Progenitor cell of endocrine pancreas (in vitro differentiated cells): ENCODE results near the gene ATP1A1. TPM values are rescaled to one million over a fixed set of nuclear protein-coding genes. Genes with fewer than 3 reads are reported as not detected.
A peak's percentile ranks its signal among the peaks of the same experiment; 100 is the strongest.

Experiments used
- DNase-seq: peaks from one replicate; pipeline ENCODE4 v3.0.0; 2021; ENCODE audit warnings: low spot score; ENCODE audit not compliant: unreplicated experiment
- H3K27ac Mint-ChIP-seq: 2 replicates; pipeline ENCODE4 v1.8.0; 2021; ENCODE audit warnings: mild to moderate bottlenecking, moderate library complexity, mixed read lengths
- H3K27me3 Mint-ChIP-seq: 2 replicates; pipeline ENCODE4 v1.8.0; 2021; ENCODE audit warnings: mixed read lengths
- H3K36me3 Mint-ChIP-seq: 2 replicates; pipeline ENCODE4 v1.8.0; 2022; ENCODE audit warnings: mixed read lengths; ENCODE audit not compliant: insufficient read depth
- H3K4me1 Mint-ChIP-seq: 2 replicates; pipeline ENCODE4 v1.8.0; 2021; ENCODE audit warnings: low read depth, mixed read lengths
- H3K4me3 Mint-ChIP-seq: 2 replicates; pipeline ENCODE4 v1.8.0; 2021; ENCODE audit warnings: low read depth, mild to moderate bottlenecking, moderate library complexity, mixed read lengths
- H3K9me3 Mint-ChIP-seq: 2 replicates; pipeline ENCODE4 v1.8.0; 2021; ENCODE audit warnings: low read depth, mixed read lengths
- CTCF ChIP-seq: fragments of 200-600 bp; sonication (generic); IDR thresholded peaks from one replicate; pipeline ENCODE4 v1.5.0; 2021; ENCODE audit warnings: antibody characterized with exemption, mild to moderate bottlenecking; ENCODE audit not compliant: unreplicated experiment
- total RNA-seq: library from RNA; stranded (reverse); gene quantifications from 2 replicates; pipeline ENCODE4 v1.2.1, GENCODE V29; 2021

Gene ATP1A1
- total RNA-seq, 1 donor from 2014 or later = 332 TPM

DNA sequence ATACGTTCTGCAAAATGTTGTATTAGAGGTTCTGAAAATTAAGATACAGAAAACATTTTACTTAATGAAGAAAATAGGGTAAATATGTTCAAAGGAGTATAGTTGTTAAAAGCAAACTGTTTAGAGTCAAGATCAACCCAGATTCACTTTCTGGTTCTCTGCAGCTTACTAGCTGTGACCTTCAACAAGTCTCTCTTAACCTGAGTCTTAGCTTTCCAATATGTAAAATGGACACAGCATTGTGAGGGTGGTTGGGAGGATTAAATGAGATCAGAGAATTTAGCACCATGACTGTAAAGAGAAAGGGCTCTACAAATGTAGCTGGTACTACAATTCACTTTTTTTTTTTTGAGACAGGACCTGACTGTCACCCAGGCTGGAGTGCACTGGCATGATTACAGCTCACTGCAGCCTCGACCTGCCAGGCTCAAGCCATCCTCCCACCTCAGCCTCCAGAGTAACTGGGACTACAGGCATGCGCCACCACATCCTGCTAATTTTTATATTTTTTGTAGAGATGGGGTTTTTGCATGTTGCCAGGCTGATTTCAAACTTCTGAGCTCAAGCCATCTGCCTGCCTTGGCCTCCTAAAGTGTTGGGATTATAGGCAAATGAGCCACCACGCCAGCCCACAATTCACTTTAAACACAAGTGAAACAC is 43.9 kb downstream of the ATP1A1 start:
- peaks cover 37% of the 10 kb centered on the region for H3K4me1 Mint-ChIP-seq
- TF ChIP-seq CTCF = no peak
- peak overlapping the region; percentile 91 for H3K27ac Mint-ChIP-seq

DNA sequence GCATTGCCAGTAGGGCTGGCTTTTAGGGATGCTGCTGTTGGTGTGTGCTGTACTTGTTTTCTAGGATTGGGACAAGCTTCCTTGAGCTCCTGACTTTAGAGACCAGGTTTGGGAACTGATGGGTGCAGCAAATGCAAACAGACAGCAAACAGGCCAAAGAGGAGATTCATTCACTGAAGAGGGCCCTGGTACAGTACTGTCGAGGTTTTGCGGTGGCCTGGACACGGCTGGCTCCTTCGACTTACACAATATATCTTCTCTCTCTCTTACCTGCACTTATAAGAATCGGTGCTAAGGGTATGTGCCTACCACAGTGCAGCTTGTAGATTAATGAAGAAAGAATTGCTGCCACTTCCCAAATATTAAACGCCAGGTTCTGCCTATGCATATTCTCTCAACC is 44.6 kb downstream of the ATP1A1 start:
- no peaks in the 10 kb centered on the region for H3K27me3 Mint-ChIP-seq
- peaks cover 30% of the 10 kb centered on the region for H3K4me1 Mint-ChIP-seq

More for the DNA sequence above, 43.9 kb downstream of the ATP1A1 start:
- peaks cover 1% of the 10 kb centered on the region for H3K36me3 Mint-ChIP-seq
- no peaks in the 10 kb centered on the region for H3K27me3 Mint-ChIP-seq
- DNase-seq = no peak
- no peaks in the 10 kb centered on the region for H3K9me3 Mint-ChIP-seq
- H3K4me3 Mint-ChIP-seq = peak overlapping the region; percentile 85

GRCh38 chr1:116418091-116418830 is 45.2 kb downstream of the ATP1A1 start:
- peaks cover 1% of the 10 kb centered on the region for H3K36me3 Mint-ChIP-seq
- peak overlapping the region; percentile 96 for H3K27ac Mint-ChIP-seq
- H3K4me1 Mint-ChIP-seq = peaks cover 28% of the 10 kb centered on the region
- DNase-seq = peak; percentile 78
- H3K9me3 Mint-ChIP-seq = no peaks in the 10 kb centered on the region
- no peaks in the 10 kb centered on the region for H3K27me3 Mint-ChIP-seq
- TF ChIP-seq CTCF = no peak
- H3K4me3 Mint-ChIP-seq = peak overlapping the region; percentile 85

More for the DNA sequence above, 44.6 kb downstream of the ATP1A1 start:
- Mint-ChIP-seq H3K4me3 (peak overlapping the region; percentile 85), H3K27ac (peak overlapping the region; percentile 96), H3K9me3 (no peaks in the 10 kb centered on the region), H3K36me3 (peaks cover 1% of the 10 kb centered on the region)
- TF ChIP-seq CTCF = no peak
- no peak for DNase-seq

- Mint-ChIP-seq H3K27ac (no peak overlapping the region), H3K4me1 (peaks cover 24% of the 10 kb centered on the region), H3K4me3 (peak overlapping the region; percentile 11), H3K36me3 (no peaks in the 10 kb centered on the region), H3K27me3 (peaks cover 3% of the 10 kb centered on the region), H3K9me3 (no peaks in the 10 kb centered on the region)
- DNase-seq = no peak
- TF ChIP-seq CTCF = no peak
Measured at GRCh38 chr1:116420417-116421200, 47.6 kb downstream of the ATP1A1 start.

- TF ChIP-seq CTCF = no peak
- H3K36me3 Mint-ChIP-seq = no peaks in the 10 kb centered on the region
- H3K27me3 Mint-ChIP-seq = peaks cover 3% of the 10 kb centered on the region
- H3K9me3 Mint-ChIP-seq = no peaks in the 10 kb centered on the region
- H3K4me3 Mint-ChIP-seq = no peak overlapping the region
- DNase-seq = no peak
- no peak overlapping the region for H3K27ac Mint-ChIP-seq
- peaks cover 4% of the 10 kb centered on the region for H3K4me1 Mint-ChIP-seq
Measured at GRCh38 chr1:116424438-116424837, 51.4 kb downstream of the ATP1A1 start.
